ENCODE data around the gene ACO2. TPM values are rescaled to one million over a fixed set of nuclear protein-coding genes. Genes with fewer than 3 reads are reported as not detected.

Gene ACO2
- total RNA-seq, 2 experiments from 2014 or later, result 69.5 to 71.9 TPM

GRCh38 chr22:41445129-41446056, 23.5 kb upstream of the ACO2 start:
- H3K4me1 Mint-ChIP-seq (ENCODE audit: low read depth), result peaks cover 42% of the 10 kb centered on the region
- TF ChIP-seq, protein P1, sequence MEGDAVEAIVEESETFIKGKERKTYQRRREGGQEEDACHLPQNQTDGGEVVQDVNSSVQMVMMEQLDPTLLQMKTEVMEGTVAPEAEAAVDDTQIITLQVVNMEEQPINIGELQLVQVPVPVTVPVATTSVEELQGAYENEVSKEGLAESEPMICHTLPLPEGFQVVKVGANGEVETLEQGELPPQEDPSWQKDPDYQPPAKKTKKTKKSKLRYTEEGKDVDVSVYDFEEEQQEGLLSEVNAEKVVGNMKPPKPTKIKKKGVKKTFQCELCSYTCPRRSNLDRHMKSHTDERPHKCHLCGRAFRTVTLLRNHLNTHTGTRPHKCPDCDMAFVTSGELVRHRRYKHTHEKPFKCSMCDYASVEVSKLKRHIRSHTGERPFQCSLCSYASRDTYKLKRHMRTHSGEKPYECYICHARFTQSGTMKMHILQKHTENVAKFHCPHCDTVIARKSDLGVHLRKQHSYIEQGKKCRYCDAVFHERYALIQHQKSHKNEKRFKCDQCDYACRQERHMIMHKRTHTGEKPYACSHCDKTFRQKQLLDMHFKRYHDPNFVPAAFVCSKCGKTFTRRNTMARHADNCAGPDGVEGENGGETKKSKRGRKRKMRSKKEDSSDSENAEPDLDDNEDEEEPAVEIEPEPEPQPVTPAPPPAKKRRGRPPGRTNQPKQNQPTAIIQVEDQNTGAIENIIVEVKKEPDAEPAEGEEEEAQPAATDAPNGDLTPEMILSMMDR (IDR thresholded peaks at IDR 0.05), result no peak
- ATAC-seq (ENCODE audit: poor library complexity), result no peak
- H3K9me3 ChIP-seq (ENCODE audit: control insufficient read depth in 1 of 2, insufficient read depth in 1 of 2, low read length in 2 of 2), result no peaks in the 10 kb centered on the region
- H3K4me1 ChIP-seq (ENCODE audit: insufficient read depth, low read length), result peaks cover 50% of the 10 kb centered on the region
- H3K4me3 Mint-ChIP-seq, result peak overlapping the region; percentile 90
- no peaks in the 10 kb centered on the region for H3K27me3 Mint-ChIP-seq
- H3K27ac Mint-ChIP-seq, result peak overlapping the region; percentile 95
- peak overlapping the region; percentile 97 to 98 for H3K27ac ChIP-seq (ENCODE audit: low read depth in 1 of 2, low read length in 2 of 2)
- peaks cover 41% of the 10 kb centered on the region for H3K36me3 Mint-ChIP-seq (ENCODE audit: low read depth)
- H3K36me3 ChIP-seq (ENCODE audit: insufficient read depth, low read length), result peaks cover 7% of the 10 kb centered on the region
- no peaks in the 10 kb centered on the region for H3K9me3 Mint-ChIP-seq
- intact Hi-C loops (cut with DNase I, micrococcal nuclease), result loop anchor here (1.0 to 10.0 kb wide), 5 partner anchors 24 to 177 kb away; partner anchors contain the start of genes RANGAP1 (in 2 of the 2), ACO2 (in 1 of the 2), DESI1 (in 1 of the 2) and TEF (in 1 of the 2)
- H3K27me3 ChIP-seq (ENCODE audit: control insufficient read depth in 1 of 2, insufficient read depth in 2 of 2, low read length in 2 of 2), result no peaks in the 10 kb centered on the region
- DNase-seq, result peak in 7 of 14 experiments; percentile 5 to 61 (median 28)
- CTCF ChIA-PET, result interaction anchor here (1.5 to 1.9 kb wide), 3 partner anchors 23 to 82 kb away, joined by 4 to 7 read pairs (median 5); partner anchors contain the start of genes ACO2 and PHF5A
- H3K4me3 ChIP-seq (ENCODE audit: low read length), result peak overlapping the region; percentile 98
- POLR2A ChIA-PET, result interaction anchor here (0.7 to 10.6 kb wide), 13 partner anchors 9 to 244 kb away, joined by 3 to 234 read pairs (median 4); partner anchors contain the start of genes ACO2, DESI1, PHF5A and PMM1

GRCh38 chr22:41446057-41446501, 22.8 kb upstream of the ACO2 start:
- Mint-ChIP-seq H3K27ac (peak overlapping the region; percentile 95), H3K4me1 (ENCODE audit: low read depth) (peaks cover 42% of the 10 kb centered on the region), H3K27me3 (no peaks in the 10 kb centered on the region), H3K36me3 (ENCODE audit: low read depth) (peaks cover 41% of the 10 kb centered on the region), H3K9me3 (no peaks in the 10 kb centered on the region), H3K4me3 (peak overlapping the region; percentile 90)
- intact Hi-C loops (cut with DNase I, micrococcal nuclease), result loop anchor here (1.0 to 10.0 kb wide), 5 partner anchors 23 to 176 kb away; partner anchors contain the start of genes RANGAP1 (in 2 of the 2), ACO2 (in 1 of the 2), DESI1 (in 1 of the 2) and TEF (in 1 of the 2)
- H3K4me3 ChIP-seq (ENCODE audit: low read length), result peak overlapping the region; percentile 98
- ChIA-PET CTCF (interaction anchor here (1.4 to 1.9 kb wide), 4 partner anchors 22 to 81 kb away, joined by 4 to 7 read pairs (median 5); partner anchors contain the start of genes ACO2 and PHF5A), POLR2A (interaction anchor here (0.6 to 10.6 kb wide), 25 partner anchors 10 to 982 kb away, joined by 3 to 234 read pairs (median 6); partner anchors contain the start of genes ACO2, DESI1, PHF5A and PMM1)
- TF ChIP-seq, protein P1 (IDR thresholded peaks at IDR 0.05), result no peak
- peaks cover 7% of the 10 kb centered on the region for H3K36me3 ChIP-seq (ENCODE audit: insufficient read depth, low read length)
- H3K27ac ChIP-seq (ENCODE audit: low read depth in 1 of 2, low read length in 2 of 2), result peak overlapping the region; percentile 97 to 98
- no peak for ATAC-seq (ENCODE audit: poor library complexity)
- DNase-seq, result peak in 4 of 14 experiments; percentile 2 to 17 (median 4)
- peaks cover 50% of the 10 kb centered on the region for H3K4me1 ChIP-seq (ENCODE audit: insufficient read depth, low read length)
- H3K9me3 ChIP-seq (ENCODE audit: control insufficient read depth in 1 of 2, insufficient read depth in 1 of 2, low read length in 2 of 2), result no peaks in the 10 kb centered on the region
- no peaks in the 10 kb centered on the region for H3K27me3 ChIP-seq (ENCODE audit: control insufficient read depth in 1 of 2, insufficient read depth in 2 of 2, low read length in 2 of 2)

Measured in CD4-positive, alpha-beta T cell (primary cell).